Endothelial cell of umbilical vein (primary cell): ENCODE data around the gene TMEM183A. TPM values are rescaled to one million over a fixed set of nuclear protein-coding genes. Genes with fewer than 3 reads are reported as not detected.

Experiments
- BruUV-seq: library from RNA; stranded (reverse); fragments of 400-500 nt; replicated peaks from 2 replicates; lab custom pipeline; 2021; lab: Mats Ljungman, UMichigan
- CTCF ChIA-PET: fragments of 300-600, 350-600 bp; sonication (Branson Sonifier 250); formaldehyde crosslinking; loops from one replicate; lab custom pipeline; 2021; ENCODE audit warnings: antibody characterized with exemption, inconsistent platforms; lab: Charles Lee
- POLR2A ChIA-PET: fragments of 300-600, 350-600 bp; sonication (Branson Sonifier 250); formaldehyde crosslinking; loops from one replicate; lab custom pipeline; 2021; ENCODE audit warnings: antibody characterized with exemption, inconsistent platforms; lab: Charles Lee
- DNase-seq: peaks from one replicate; pipeline ENCODE4 v3.0.0-alpha.2; 2011; ENCODE audit warnings: low read depth, low spot score
- FAIRE-seq: peaks from 2 replicates; lab custom pipeline; 2011; peaks lifted over from hg19 to GRCh38; lab: Jason Lieb, UNC
- H2AFZ ChIP-seq: 2 replicates; pipeline ENCODE4 v1.6.0; 2012; ENCODE audit warnings: low read depth, low read length, control low read depth, inconsistent platforms
- H3K27ac ChIP-seq: 2 replicates; pipeline ENCODE4 v1.5.1; 2011; ENCODE audit warnings: low read depth, mild to moderate bottlenecking, control low read depth, low read length, moderate library complexity; ENCODE audit not compliant: insufficient read depth
- H3K27me3 ChIP-seq, 2 experiments: 2 replicates each; pipeline versions ENCODE4 v1.6.0 to v1.6.1; 2011; ENCODE audit warnings: low read length in 2 of 2, mixed read lengths in 1 of 2; ENCODE audit not compliant: control insufficient read depth in 2 of 2, insufficient read depth in 2 of 2
- H3K36me3 ChIP-seq, 2 experiments: 2 replicates in 1 of 2; 3 replicates in 1 of 2; pipeline ENCODE4 v1.5.1; 2011; ENCODE audit warnings: low read length in 2 of 2, mild to moderate bottlenecking in 1 of 2, moderate library complexity in 1 of 2; ENCODE audit not compliant: control insufficient read depth in 2 of 2, insufficient read depth in 2 of 2; ENCODE audit errors: extremely low read depth in 1 of 2
- H3K4me1 ChIP-seq: 3 replicates; pipeline ENCODE4 v1.5.1; 2011; ENCODE audit warnings: mild to moderate bottlenecking, low read length; ENCODE audit not compliant: control insufficient read depth, insufficient read depth; ENCODE audit errors: extremely low read depth
- H3K4me2 ChIP-seq: 2 replicates; pipeline ENCODE4 v1.6.1; 2011; ENCODE audit warnings: low read length, control low read depth, mixed read lengths; ENCODE audit not compliant: insufficient read depth
- H3K4me3 ChIP-seq, 3 experiments: fragments of 200-600 bp in 1 of 3; sonication (generic), shearing (Covaris generic) in 1 of 3; replicated peaks in 1 of 3; 2 replicates each; pipeline ENCODE4 v1.5.1; 2011 to 2016; ENCODE audit warnings: control low read depth in 3 of 3, low read length in 3 of 3, mild to moderate bottlenecking in 2 of 3, inconsistent platforms in 1 of 3, low read depth in 1 of 3, moderate library complexity in 1 of 3; ENCODE audit not compliant: insufficient read depth in 1 of 3
- H3K79me2 ChIP-seq: 2 replicates; pipeline ENCODE4 v1.6.0; 2012; ENCODE audit warnings: low read length, inconsistent platforms; ENCODE audit not compliant: control insufficient read depth, insufficient read depth
- H3K9ac ChIP-seq: replicated peaks from 2 replicates; pipeline ENCODE3; 2011; ENCODE audit warnings: low read length, control low read depth; ENCODE audit not compliant: insufficient read depth; ENCODE audit errors: extremely low read depth
- H3K9me1 ChIP-seq: replicated peaks from 3 replicates; pipeline ENCODE4 v1.6.0; 2011; ENCODE audit warnings: mild to moderate bottlenecking, low read length; ENCODE audit not compliant: control insufficient read depth, insufficient read depth; ENCODE audit errors: extremely low read depth
- H3K9me3 ChIP-seq: replicated peaks from 2 replicates; pipeline ENCODE4 v1.5.1; 2012; ENCODE audit warnings: low read length, inconsistent platforms; ENCODE audit not compliant: control insufficient read depth, insufficient read depth
- H4K20me1 ChIP-seq: replicated peaks from 2 replicates; pipeline ENCODE3; 2011; ENCODE audit warnings: mild to moderate bottlenecking, low read length; ENCODE audit not compliant: control insufficient read depth, insufficient read depth; ENCODE audit errors: extremely low read depth
- EZH2 ChIP-seq: IDR thresholded peaks from 2 replicates; pipeline ENCODE4 v1.6.1; 2012; ENCODE audit warnings: borderline replicate concordance, low read depth, mild to moderate bottlenecking, moderate library complexity, low read length, inconsistent platforms; ENCODE audit not compliant: severe bottlenecking
- FOS ChIP-seq: IDR thresholded peaks from 2 replicates; pipeline ENCODE4 v1.6.1; 2011; ENCODE audit warnings: mild to moderate bottlenecking, low read length, moderate library complexity, borderline replicate concordance; ENCODE audit not compliant: insufficient read depth
- GATA2 ChIP-seq: IDR thresholded peaks from 2 replicates; pipeline ENCODE4 v1.7.0; 2011; ENCODE audit warnings: low read depth, mild to moderate bottlenecking, moderate library complexity, mixed read lengths, low read length; ENCODE audit not compliant: insufficient read length, insufficient read depth
- JUN ChIP-seq: IDR thresholded peaks from 2 replicates; pipeline ENCODE4 v1.6.1; 2011; ENCODE audit warnings: borderline replicate concordance, low read depth; ENCODE audit not compliant: insufficient read length, insufficient read depth
- MYC ChIP-seq: IDR thresholded peaks from one replicate; pipeline ENCODE4 v1.6.1; 2011; ENCODE audit warnings: mild to moderate bottlenecking, low read depth, low read length
- POLR2A ChIP-seq: IDR thresholded peaks from 2 replicates; pipeline ENCODE4 v1.6.1; 2012; ENCODE audit warnings: low read depth, mild to moderate bottlenecking, control low read depth, low read length
- POLR2AphosphoS5 ChIP-seq: IDR thresholded peaks from 2 replicates; pipeline ENCODE4 v1.6.1; 2012; ENCODE audit warnings: low read depth, mild to moderate bottlenecking, control low read depth, low read length, moderate library complexity; ENCODE audit not compliant: insufficient read depth
- dilution Hi-C: fragments of 300-500 bp; cut with MboI; formaldehyde crosslinking; loops from one replicate; pipeline ENCODE4 v1.15.0; 2019; ENCODE audit warnings: low sequenced_read_pairs; ENCODE audit not compliant: extremely low pct_ligation_motif_present
- intact Hi-C: fragments of 100-400 bp; cut with micrococcal nuclease; formaldehyde crosslinking; loops from one replicate; pipeline ENCODE4 v1.10.0; 2022
- polyA plus RNA-seq, 4 experiments: library from polyadenylated mRNA; depleted of rRNA in 3 of 4; stranded (reverse) in 3 of 4; unstranded in 1 of 4; fragments of >200 nt; gene quantifications; 2 replicates each; pipeline versions ENCODE4 v1.2.1 to v1.2.3, GENCODE V29; 2011 to 2012; ENCODE audit warnings: missing spikeins in 1 of 4
- total RNA-seq: library from RNA; stranded (reverse); gene quantifications from 2 replicates; pipeline ENCODE4 v1.2.3, GENCODE V29; 2021
- TF ChIP-seq, protein P1 (sequence below): IDR thresholded peaks from 2 replicates; pipeline ENCODE4 v1.6.1; 2011; ENCODE audit not compliant: insufficient read depth, insufficient read length
- TF ChIP-seq, protein P2 (sequence below), 2 donors: IDR thresholded peaks; 1 replicate in 1 of 2; 2 replicates in 1 of 2; pipeline ENCODE4 v1.5.1; 2011; ENCODE audit warnings: low read length in 2 of 2, mild to moderate bottlenecking in 2 of 2, moderate library complexity in 2 of 2, control low read depth in 1 of 2, inconsistent platforms in 1 of 2, low read depth in 1 of 2; ENCODE audit not compliant: insufficient read depth in 1 of 2; ENCODE audit errors: extremely low read depth in 1 of 2

Gene TMEM183A
- total and polyA plus RNA-seq, 2 donors (not counting 3 experiments of a cell fraction or from before 2014, with no cell fraction given): 59.4 to 110 TPM

DNA sequence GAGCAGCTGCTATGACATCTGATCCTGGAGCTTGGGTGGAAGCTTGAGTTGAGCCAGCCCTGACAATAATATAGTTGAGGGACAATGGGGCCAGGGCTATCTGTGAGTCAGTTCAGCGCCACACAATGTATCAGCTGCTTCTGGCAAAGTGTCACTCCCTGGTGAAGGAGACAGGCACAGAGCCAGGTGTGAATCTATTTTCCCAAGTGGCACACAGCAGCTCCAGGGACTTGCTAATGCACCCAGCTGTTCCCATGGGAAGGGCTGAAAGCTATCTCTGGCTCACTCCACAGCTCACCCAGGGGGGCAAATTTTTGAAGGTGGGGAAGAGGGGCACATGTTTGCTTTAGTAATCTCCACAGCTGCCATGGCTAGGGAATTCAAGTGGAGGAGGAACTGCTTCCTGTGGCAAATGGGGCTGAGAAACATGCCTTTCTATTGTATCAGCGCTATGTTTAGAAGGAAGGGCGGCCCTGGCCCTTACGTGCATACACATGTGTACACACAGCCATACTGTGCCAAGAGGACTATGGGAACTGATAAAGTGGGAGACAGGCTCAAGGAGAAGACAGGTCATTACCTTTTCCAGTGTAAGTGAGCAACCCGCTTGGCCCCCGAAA lies 42.3 kb upstream of the TMEM183A start:
- no peak for FAIRE-seq
- H3K79me2 ChIP-seq: no peaks in the 10 kb centered on the region
- no TSS peak for BruUV-seq

GRCh38 chr1:202965422-202965821 lies 41.8 kb upstream of the TMEM183A start:
- no peak overlapping the region for H2AFZ ChIP-seq
- peaks cover 0 to 8% of the 10 kb centered on the region in 2 experiments for H3K36me3 ChIP-seq
- TF ChIP-seq GATA2 (no peak), POLR2AphosphoS5 (no peak), JUN (no peak), FOS (no peak), POLR2A (no peak), EZH2 (no peak), MYC (no peak)
- TF ChIP-seq, protein P1, sequence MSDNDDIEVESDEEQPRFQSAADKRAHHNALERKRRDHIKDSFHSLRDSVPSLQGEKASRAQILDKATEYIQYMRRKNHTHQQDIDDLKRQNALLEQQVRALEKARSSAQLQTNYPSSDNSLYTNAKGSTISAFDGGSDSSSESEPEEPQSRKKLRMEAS: no peak
- TF ChIP-seq, protein P2, sequence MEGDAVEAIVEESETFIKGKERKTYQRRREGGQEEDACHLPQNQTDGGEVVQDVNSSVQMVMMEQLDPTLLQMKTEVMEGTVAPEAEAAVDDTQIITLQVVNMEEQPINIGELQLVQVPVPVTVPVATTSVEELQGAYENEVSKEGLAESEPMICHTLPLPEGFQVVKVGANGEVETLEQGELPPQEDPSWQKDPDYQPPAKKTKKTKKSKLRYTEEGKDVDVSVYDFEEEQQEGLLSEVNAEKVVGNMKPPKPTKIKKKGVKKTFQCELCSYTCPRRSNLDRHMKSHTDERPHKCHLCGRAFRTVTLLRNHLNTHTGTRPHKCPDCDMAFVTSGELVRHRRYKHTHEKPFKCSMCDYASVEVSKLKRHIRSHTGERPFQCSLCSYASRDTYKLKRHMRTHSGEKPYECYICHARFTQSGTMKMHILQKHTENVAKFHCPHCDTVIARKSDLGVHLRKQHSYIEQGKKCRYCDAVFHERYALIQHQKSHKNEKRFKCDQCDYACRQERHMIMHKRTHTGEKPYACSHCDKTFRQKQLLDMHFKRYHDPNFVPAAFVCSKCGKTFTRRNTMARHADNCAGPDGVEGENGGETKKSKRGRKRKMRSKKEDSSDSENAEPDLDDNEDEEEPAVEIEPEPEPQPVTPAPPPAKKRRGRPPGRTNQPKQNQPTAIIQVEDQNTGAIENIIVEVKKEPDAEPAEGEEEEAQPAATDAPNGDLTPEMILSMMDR (IDR thresholded peaks at IDR 0.05; ENCODE audit: extremely low read depth in 1 of 2, insufficient read depth in 1 of 2, low read depth in 1 of 2, low read length in 2 of 2): no peak
- no TSS peak for BruUV-seq
- H3K4me3 ChIP-seq: no peak overlapping the region
- POLR2A ChIA-PET: interaction anchor here (0.7 kb wide), 1 partner anchor 41 kb away, joined by 3 read pairs; no protein-coding TSS in a partner anchor
- H4K20me1 ChIP-seq: no peaks in the 10 kb centered on the region
- dilution Hi-C loops: no loop called here
- H3K4me1 ChIP-seq: peaks cover 19% of the 10 kb centered on the region
- intact Hi-C loops: loop anchor here (10.0 kb wide), 1 partner anchor 621 kb away; the partner anchor contains the start of genes PPP1R12B and UBE2T
- CTCF ChIA-PET: no interaction called here
- no peak overlapping the region for H3K9ac ChIP-seq
- H3K4me2 ChIP-seq: no peak overlapping the region
- FAIRE-seq: no peak
- H3K27me3 ChIP-seq: no peaks in the 10 kb centered on the region
- no peak for DNase-seq
- no peaks in the 10 kb centered on the region for H3K9me1 ChIP-seq
- H3K79me2 ChIP-seq: no peaks in the 10 kb centered on the region
- H3K27ac ChIP-seq: no peak overlapping the region
- H3K9me3 ChIP-seq: no peaks in the 10 kb centered on the region

More for the DNA sequence above, 42.3 kb upstream of the TMEM183A start:
- intact Hi-C loops: loop anchor here (10.0 kb wide), 1 partner anchor 620 kb away; the partner anchor contains the start of genes PPP1R12B and UBE2T
- TF ChIP-seq EZH2 (no peak), POLR2AphosphoS5 (no peak), JUN (no peak)
- TF ChIP-seq, protein P1: no peak
- POLR2A ChIA-PET: interaction anchor here (0.6 kb wide), 1 partner anchor 37 kb away, joined by 4 read pairs; no protein-coding TSS in a partner anchor
- H4K20me1 ChIP-seq: no peaks in the 10 kb centered on the region
- H3K27me3 ChIP-seq: no peaks in the 10 kb centered on the region
- no peak overlapping the region for H3K27ac ChIP-seq
- no peak overlapping the region for H3K4me2 ChIP-seq
- no peaks in the 10 kb centered on the region for H3K9me1 ChIP-seq
- CTCF ChIA-PET: no interaction called here
- H3K9me3 ChIP-seq: no peaks in the 10 kb centered on the region
- no peak overlapping the region for H3K9ac ChIP-seq
- no peak overlapping the region for H3K4me3 ChIP-seq
- dilution Hi-C loops: no loop called here
- H3K36me3 ChIP-seq: peaks cover 0 to 8% of the 10 kb centered on the region in 2 experiments
- no peak overlapping the region for H2AFZ ChIP-seq
- DNase-seq: no peak
- peaks cover 19% of the 10 kb centered on the region for H3K4me1 ChIP-seq
